CD4-positive, alpha-beta T cell treated with Interleukin-12 subunit alpha and Interleukin-12 subunit beta, for 1 hour (primary cell): ENCODE data around the gene TENM4.

Source experiments
- DNase-seq: peaks from one replicate; pipeline ENCODE4 v3.0.0-alpha.2; 2020

The TENM4 gene

GRCh38 chr11:78666675-78667160 is 774.1 kb downstream of the TENM4 start:
- no peak for DNase-seq

- DNase-seq = no peak
Measured at GRCh38 chr11:78664636-78665035, 776.2 kb downstream of the TENM4 start.

- no peak for DNase-seq
Measured at GRCh38 chr11:78662811-78663210, 778.0 kb downstream of the TENM4 start.

- DNase-seq = no peak
Measured at GRCh38 chr11:78660471-78660870, 780.4 kb downstream of the TENM4 start.

- no peak for DNase-seq
Measured at GRCh38 chr11:78659326-78660270, 781.2 kb downstream of the TENM4 start.

- no peak for DNase-seq
Measured at GRCh38 chr11:78657968-78658839, 782.6 kb downstream of the TENM4 start.

GRCh38 chr11:78657441-78657840 is 783.4 kb downstream of the TENM4 start:
- no peak for DNase-seq

GRCh38 chr11:78656984-78657383 is 783.8 kb downstream of the TENM4 start:
- no peak for DNase-seq

GRCh38 chr11:78656327-78656726 is 784.5 kb downstream of the TENM4 start:
- no peak for DNase-seq

- DNase-seq = no peak
Measured at GRCh38 chr11:78655561-78655960, 785.3 kb downstream of the TENM4 start.

GRCh38 chr11:78654866-78655265 is 786.0 kb downstream of the TENM4 start:
- DNase-seq = no peak

GRCh38 chr11:78654071-78654470 is 786.8 kb downstream of the TENM4 start:
- DNase-seq = no peak

- no peak for DNase-seq
Measured at GRCh38 chr11:78653294-78653909, 787.4 kb downstream of the TENM4 start.

- no peak for DNase-seq
Measured at GRCh38 chr11:78652843-78653239, 788.0 kb downstream of the TENM4 start.

- no peak for DNase-seq
Measured at GRCh38 chr11:78651923-78652842, 788.6 kb downstream of the TENM4 start.

- no peak for DNase-seq
Measured at GRCh38 chr11:78651136-78651775, 789.6 kb downstream of the TENM4 start.

- no peak for DNase-seq
Measured at GRCh38 chr11:78649361-78650215, 791.2 kb downstream of the TENM4 start.

GRCh38 chr11:78647986-78648875 is 792.6 kb downstream of the TENM4 start:
- no peak for DNase-seq

- no peak for DNase-seq
Measured at GRCh38 chr11:78647266-78647915, 793.4 kb downstream of the TENM4 start.
